Measurements from ENCODE around the gene RPS5. TPM values are rescaled to one million over a fixed set of nuclear protein-coding genes. Genes with fewer than 3 reads are reported as not detected.

The RPS5 gene
- total RNA-seq, 4 donors from 2014 or later = 904 to 1,484 (median 1,230) TPM

DNA sequence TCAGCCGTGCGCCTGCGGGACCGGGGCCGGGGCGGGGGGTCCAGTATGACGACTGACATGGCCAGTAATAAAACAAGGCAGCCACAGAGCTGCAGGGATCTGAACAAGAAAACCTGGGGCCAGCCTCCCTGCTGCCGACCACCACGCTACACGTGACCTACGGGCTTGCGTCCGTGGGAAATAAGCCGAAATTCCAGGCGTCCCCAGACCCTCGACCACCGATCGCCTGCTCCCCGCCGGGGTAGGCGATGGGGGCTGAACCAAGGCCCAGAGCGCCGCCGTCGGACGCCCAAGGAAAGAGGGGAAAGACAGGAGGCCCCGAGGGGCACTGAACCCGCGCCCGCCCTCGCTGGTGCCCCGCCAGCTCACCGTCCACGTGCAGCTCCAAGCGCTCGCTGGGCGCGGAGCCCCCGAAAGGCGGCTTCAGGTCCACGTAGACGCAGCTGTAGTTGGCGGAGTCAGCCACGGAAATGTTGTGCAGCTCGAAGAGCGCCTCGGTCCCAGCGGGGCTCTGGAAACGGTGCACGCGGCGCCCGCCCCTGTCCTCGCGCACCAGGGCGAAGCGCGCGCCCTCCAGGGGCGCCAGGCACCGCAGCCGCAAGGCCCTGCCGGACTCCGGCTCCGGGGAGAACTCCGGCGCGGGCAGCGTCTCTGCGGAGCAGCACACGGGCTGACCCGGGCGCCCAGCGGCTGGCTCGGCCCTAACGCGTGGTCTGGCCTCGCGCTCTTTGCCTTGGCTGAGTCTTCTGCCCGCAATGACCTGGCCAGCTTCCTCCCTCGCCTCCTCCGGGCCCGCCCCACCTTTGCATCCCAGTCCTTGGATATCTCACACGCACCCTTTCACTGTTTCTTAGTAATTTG is 36.8 kb upstream of the RPS5 start:
- TF ChIP-seq, protein P1, sequence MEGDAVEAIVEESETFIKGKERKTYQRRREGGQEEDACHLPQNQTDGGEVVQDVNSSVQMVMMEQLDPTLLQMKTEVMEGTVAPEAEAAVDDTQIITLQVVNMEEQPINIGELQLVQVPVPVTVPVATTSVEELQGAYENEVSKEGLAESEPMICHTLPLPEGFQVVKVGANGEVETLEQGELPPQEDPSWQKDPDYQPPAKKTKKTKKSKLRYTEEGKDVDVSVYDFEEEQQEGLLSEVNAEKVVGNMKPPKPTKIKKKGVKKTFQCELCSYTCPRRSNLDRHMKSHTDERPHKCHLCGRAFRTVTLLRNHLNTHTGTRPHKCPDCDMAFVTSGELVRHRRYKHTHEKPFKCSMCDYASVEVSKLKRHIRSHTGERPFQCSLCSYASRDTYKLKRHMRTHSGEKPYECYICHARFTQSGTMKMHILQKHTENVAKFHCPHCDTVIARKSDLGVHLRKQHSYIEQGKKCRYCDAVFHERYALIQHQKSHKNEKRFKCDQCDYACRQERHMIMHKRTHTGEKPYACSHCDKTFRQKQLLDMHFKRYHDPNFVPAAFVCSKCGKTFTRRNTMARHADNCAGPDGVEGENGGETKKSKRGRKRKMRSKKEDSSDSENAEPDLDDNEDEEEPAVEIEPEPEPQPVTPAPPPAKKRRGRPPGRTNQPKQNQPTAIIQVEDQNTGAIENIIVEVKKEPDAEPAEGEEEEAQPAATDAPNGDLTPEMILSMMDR (IDR thresholded peaks at IDR 0.05; ENCODE audit: low read depth) = no peak

DNA sequence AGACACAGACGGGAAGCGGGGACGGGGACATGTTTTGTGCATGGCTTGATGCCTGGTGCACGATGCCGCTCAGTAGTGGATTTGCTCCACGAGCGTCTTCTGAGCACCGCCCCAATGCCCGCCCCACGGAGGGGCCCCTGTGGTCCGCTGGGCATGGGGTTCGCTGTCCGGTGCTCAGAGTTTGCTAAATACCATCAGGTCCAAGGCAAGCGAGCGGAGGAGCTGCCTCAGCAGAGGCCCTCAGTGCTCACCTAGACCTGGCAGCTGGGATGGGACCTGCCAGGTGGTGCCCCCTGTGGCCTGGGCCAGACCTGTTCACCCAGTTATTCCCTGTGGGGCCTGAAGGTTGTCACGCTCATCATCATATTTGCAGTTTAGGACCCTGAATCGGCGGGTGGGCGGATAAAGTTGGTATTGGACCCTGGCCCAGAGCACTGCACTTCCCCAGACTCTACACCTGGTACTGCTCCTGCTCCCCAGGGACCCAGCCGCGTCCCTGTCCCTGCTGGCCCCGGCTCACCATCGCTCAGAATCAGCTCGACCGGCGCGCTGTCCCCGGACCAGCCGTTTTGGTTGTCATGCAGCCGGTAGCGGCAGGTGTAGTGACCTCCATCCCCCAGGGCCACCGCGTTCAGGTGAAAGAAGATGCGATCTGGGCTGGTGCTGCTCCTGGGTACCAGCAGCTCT is 36.1 kb upstream of the RPS5 start:
- TF ChIP-seq, protein P1 (IDR thresholded peaks at IDR 0.05; ENCODE audit: low read depth) = no peak

DNA sequence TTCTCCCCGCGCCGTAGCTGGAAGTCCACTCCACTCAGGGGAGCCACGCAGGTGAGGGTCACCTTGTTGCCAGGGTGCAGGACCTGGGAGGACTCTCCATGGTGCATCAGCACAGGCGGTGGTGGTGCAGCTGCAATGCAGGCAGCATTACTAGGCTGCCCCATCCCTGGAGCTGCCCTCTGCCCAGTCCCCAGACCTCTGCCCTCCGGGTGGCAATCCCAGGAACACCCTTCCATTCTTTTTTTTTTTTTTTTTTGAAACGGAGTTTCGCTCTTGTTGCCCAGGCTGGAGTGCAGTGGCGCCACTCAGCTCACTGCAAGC is 35.6 kb upstream of the RPS5 start:
- TF ChIP-seq, protein P1 (IDR thresholded peaks at IDR 0.05; ENCODE audit: low read depth) = no peak

DNA sequence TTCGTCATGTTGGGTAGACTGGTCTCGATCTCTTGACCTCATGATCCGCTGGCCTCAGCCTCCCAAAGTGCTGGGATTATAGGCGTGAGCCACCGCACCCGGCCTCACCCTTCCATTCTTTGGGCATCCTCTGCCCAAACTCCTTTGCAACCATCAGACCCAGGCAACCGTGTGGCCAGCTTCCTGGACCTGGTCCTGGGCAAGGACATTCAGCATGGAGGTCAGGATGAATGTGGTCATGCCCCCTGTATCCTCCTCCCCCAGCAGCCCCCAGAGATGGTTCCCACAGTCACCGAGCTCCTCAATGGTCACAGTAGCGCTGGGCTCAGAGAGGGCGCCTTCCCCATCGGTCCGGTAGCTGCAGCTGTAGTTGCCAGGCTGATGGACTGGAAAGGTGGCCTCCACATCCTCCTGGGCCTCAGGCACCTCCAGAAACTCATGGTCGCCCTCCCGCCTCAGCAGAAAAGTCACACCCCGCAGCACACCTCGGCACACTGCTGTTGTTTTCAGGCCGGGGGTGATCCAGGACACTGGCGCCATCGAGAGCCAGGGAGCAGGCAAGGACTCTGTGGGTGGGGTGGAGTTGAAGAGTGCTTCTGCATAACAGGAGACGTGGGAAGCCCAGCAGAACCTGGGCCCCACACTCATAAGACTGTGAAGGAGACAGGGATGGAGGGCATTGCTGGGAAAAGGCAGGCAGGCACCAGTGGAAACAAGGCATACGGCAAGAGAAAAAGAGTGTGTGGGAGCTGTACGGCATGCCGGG is 34.9 kb upstream of the RPS5 start:
- TF ChIP-seq, protein P1 (IDR thresholded peaks at IDR 0.05; ENCODE audit: low read depth) = no peak

DNA sequence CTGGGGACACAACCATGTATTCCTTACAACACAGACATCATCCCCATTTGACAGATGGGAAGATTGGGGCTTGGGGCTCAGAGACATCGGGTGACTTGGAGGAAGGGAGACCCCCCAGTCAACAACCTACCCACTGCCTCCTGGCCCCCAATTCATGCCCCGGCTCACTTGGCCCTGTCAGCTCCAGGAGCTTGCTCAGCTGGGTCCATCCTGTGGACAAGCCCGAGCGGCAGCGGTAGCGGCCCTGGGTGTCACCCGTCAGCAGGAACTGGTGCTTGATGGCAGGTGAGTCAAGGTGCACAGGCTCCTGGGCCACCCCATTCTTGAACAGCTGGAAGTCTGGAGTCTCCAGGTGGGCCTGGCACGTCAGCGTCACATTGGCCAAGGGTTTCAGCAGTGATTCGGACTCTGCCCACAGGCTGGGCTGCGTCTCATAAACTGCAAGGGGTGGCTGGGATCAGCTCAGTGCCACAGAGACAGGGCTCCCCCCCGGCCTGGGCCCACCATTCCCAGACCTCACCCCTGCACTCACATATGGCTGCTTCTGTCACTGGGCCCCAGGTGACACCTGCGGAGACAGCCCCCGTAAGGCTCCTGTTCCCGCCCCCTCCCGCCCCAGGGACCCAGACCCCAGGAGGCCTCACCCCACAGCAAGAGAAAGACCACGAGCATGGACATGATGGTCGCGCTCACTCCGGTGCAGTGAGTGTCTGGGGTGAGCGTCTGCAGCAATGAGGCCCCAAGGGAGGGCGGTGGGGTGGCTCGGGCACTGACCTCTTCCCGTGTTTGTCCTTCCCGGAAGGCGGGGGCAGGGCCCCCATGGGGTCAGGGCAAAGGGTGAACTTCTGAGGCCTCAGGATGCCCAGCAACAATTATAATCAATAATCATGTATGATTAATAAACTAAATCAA is 34.1 kb upstream of the RPS5 start, which contains the start of gene A1BG:
A1BG (minus strand) TSS at position 733 of the 912 bp plus-strand sequence; CDS start at position 678, 55 bp downstream.
- TF ChIP-seq, protein P1 (IDR thresholded peaks at IDR 0.05; ENCODE audit: low read depth) = no peak

DNA sequence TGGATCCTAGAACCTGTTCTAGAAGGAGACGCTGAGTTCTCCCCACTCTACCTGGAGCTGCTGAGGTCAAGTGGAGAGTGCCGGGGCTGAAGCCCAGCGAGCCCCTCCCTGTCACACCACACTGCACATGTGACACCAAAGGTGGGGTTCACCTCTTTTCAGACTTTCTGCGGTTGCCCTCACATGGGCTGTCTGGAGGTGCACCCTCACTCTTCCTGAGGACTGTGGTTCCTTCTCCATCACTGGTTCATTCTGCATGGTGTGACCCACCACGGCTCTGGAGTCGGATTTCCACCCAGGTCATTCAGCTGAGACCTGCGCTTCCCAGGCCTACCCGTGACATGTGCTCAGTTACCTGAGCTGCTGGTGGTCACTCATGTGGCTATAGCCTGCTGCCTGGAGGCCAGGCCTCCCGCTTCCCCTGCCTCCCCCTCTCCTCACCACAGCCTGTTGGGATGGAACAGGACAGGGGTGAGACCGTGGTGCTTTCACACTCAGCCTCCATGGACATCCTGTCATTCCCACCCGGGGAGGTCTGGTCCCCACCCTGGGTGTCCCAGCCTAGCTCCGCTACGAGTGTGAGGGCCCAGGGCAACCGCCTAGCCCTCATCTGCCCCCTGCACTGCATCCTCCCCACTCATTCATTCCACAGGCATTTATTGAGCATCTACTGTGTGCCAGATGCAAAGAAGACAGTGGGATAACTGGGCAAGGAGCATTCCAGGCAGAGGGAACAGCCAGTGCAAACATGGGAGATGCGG is 33.2 kb upstream of the RPS5 start:
- TF ChIP-seq, protein P1 (IDR thresholded peaks at IDR 0.05; ENCODE audit: low read depth) = no peak

Measured in subcutaneous adipose tissue (tissue), 4 donors.